ENCODE measurements around the gene ZC3H13.

ZC3H13 gene

GRCh38 chr13:46058268-46058667 is 5.7 kb upstream of the ZC3H13 start:
- no peak for FAIRE-seq

GRCh38 chr13:46057256-46058015 is 4.9 kb upstream of the ZC3H13 start:
- FAIRE-seq, result no peak

- no peak for FAIRE-seq
Measured at GRCh38 chr13:46053162-46054012, 841 bp upstream of the ZC3H13 start.

GRCh38 chr13:46051968-46052318 is 603 bp downstream of the ZC3H13 start:
- FAIRE-seq, result no peak

- FAIRE-seq, result no peak
Measured at GRCh38 chr13:46050771-46051170, 1.8 kb downstream of the ZC3H13 start.

- FAIRE-seq, result no peak
Measured at GRCh38 chr13:46045424-46045823, 7.1 kb downstream of the ZC3H13 start.

- FAIRE-seq, result no peak
Measured at GRCh38 chr13:46043647-46044046, 8.9 kb downstream of the ZC3H13 start.

- no peak for FAIRE-seq
Measured at GRCh38 chr13:46041419-46041839, 11.1 kb downstream of the ZC3H13 start.

- no peak for FAIRE-seq
Measured at GRCh38 chr13:46040763-46041162, 11.8 kb downstream of the ZC3H13 start.

- FAIRE-seq, result no peak
Measured at GRCh38 chr13:46039411-46040182, 12.9 kb downstream of the ZC3H13 start.

GRCh38 chr13:46038296-46038695 is 14.2 kb downstream of the ZC3H13 start:
- FAIRE-seq, result no peak

- no peak for FAIRE-seq
Measured at GRCh38 chr13:46035066-46035465, 17.5 kb downstream of the ZC3H13 start.

- no peak for FAIRE-seq
Measured at GRCh38 chr13:46032341-46032740, 20.2 kb downstream of the ZC3H13 start.

- FAIRE-seq, result no peak
Measured at GRCh38 chr13:46031581-46032263, 20.8 kb downstream of the ZC3H13 start.

- no peak for FAIRE-seq
Measured at GRCh38 chr13:46025157-46025556, 27.4 kb downstream of the ZC3H13 start.

GRCh38 chr13:46022481-46022880 is 30.1 kb downstream of the ZC3H13 start:
- no peak for FAIRE-seq

GRCh38 chr13:46016216-46016615 is 36.3 kb downstream of the ZC3H13 start:
- FAIRE-seq, result no peak

GRCh38 chr13:46015366-46015765 is 37.2 kb downstream of the ZC3H13 start:
- no peak for FAIRE-seq

- FAIRE-seq, result no peak
Measured at GRCh38 chr13:46012404-46012803, 40.1 kb downstream of the ZC3H13 start.

GRCh38 chr13:46010148-46010547 is 42.4 kb downstream of the ZC3H13 start:
- FAIRE-seq, result peak; percentile 70

- no peak for FAIRE-seq
Measured at GRCh38 chr13:46008631-46009030, 43.9 kb downstream of the ZC3H13 start.

GRCh38 chr13:46006688-46007452 is 45.7 kb downstream of the ZC3H13 start:
- FAIRE-seq, result no peak

All from endometrium (tissue), 2 donors.